HG03039 (cell line): ENCODE data around the gene SLC6A2.
"Not testable (repeated sequence)": the region's sequence is repeated elsewhere in the genome, so short reads cannot be mapped to it uniquely, and the experiment has no call there.

Experiments used
- ATAC-seq: cut with Tn5 transposase; IDR thresholded peaks from one replicate; pipeline ENCODE4 v1.9.1; 2021; ENCODE audit warnings: mild to moderate bottlenecking, moderate library complexity; ENCODE audit not compliant: unreplicated experiment

Gene SLC6A2

DNA sequence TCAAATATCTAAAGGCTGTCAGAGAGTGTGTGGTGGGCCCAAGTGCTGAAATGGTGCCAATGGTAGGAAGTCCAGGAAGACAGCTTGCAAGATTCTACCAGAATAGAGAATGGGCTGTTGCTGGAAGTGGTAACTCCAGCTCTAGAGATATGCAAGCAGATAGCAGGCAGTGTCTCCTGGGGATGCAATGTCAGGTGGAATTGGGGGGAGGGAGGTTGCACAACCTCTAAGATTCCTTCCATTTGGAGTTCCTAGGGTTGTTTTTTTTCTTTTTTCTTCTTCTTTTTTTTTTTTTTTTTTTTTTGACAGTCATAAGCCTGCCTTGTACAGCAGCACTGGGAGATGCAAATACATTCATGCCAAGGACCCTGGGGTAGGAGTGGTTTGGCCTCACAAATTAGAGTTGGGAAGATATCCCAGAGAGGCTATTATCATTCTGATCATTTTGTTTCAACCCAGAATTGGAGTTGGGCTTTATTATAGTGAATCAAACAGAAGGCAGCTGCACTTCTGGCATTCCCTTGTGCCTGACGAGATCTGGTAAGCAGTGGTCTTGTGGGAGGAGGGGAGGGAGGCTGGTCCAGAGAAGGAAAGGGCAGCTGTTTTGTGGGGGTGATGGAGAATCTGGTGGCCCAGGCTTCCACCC lies 51.1 kb downstream of the SLC6A2 start:
- no peak for ATAC-seq

- ATAC-seq = no peak
Observed at GRCh38 chr16:55709801-55710200, 54.0 kb downstream of the SLC6A2 start.

DNA sequence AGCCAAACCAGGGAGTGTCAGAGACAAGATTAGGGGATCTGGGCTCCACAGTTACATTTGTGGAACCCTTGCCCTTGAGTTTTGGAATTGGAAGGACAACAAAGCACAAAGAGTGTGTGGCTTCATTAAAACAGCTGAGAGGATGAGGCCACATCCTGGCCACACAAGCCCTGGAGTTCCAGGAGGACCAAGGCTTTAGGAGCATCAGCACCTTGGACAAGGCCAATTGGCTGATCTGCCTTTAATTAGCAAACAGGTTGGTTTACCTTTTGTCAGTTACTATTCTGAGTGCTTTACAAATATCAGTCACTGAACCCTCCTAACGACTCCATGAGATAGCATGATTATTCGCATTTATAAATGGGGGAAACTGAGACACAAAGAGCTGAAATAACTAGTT lies 54.7 kb downstream of the SLC6A2 start:
- ATAC-seq = no peak

GRCh38 chr16:55711959-55712876 lies 56.4 kb downstream of the SLC6A2 start:
- no peak for ATAC-seq

GRCh38 chr16:55713103-55713502 lies 57.3 kb downstream of the SLC6A2 start:
- ATAC-seq = no peak

DNA sequence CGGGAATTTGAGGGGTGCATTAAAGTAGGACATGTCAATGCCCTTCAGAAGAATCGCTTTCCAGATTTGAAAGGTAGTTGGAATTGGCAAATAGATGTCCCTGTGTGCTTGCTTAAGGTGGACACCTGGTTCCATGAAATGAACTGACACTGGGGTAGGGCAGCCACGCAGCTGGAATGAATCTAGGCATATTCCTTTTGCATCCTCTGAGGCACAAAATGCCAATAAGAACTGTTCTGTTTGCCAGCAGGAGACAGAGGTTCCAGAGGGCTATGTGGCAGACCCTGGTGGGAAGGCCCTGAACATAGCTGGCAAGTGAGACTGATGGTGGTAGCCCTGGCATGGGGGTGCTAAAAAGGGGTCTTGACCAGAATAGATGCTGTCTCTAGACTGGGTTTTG lies 61.5 kb downstream of the SLC6A2 start:
- ATAC-seq = no peak

GRCh38 chr16:55725055-55725777 lies 69.4 kb downstream of the SLC6A2 start:
- ATAC-seq = no peak

DNA sequence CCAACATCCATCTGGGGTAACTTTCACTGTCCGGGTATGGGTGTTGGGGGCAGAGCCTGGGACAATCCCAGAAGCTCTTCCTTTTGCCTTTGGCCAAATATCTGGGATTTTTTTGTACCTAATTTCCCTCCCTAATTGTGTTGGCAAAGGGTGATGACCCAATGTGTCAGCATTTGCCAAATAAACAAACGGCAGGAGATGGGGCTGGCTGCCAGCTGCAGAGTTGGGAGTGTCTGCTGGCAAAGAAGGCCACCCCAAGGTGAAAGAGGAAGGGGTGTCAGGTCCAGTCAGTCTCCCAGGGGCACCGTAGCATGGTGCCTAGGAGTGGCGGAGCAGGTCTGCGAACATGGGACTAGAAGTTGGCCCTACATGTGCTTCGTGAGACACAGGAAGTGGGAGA lies 73.0 kb downstream of the SLC6A2 start:
- ATAC-seq = no peak

- no peak for ATAC-seq
Observed at GRCh38 chr16:55730115-55730514, 74.3 kb downstream of the SLC6A2 start.

DNA sequence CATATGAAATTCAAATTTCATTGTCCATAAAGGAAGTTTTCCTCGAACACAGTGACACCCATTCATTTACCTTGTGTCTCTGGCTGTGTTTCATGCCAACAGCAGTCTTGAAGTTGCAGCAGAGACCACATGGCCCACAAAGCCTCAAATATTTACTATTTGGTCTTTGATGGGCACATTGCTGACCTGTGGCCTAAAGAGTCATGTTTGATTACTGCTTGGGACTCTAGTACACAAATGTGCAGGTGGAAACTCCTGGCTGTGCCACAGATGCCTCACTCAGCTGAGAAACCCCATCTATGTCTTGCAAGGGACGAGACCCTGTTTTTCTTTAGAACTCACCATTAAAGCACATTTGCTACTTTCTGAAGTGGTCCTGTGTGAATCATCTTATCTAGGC lies 76.7 kb downstream of the SLC6A2 start:
- ATAC-seq = no peak

- no peak for ATAC-seq
Observed at GRCh38 chr16:55734665-55735064, 78.9 kb downstream of the SLC6A2 start.

GRCh38 chr16:55735120-55735781 lies 79.5 kb downstream of the SLC6A2 start:
- no peak for ATAC-seq

- ATAC-seq = no peak
Observed at GRCh38 chr16:55736671-55737070, 80.9 kb downstream of the SLC6A2 start.

DNA sequence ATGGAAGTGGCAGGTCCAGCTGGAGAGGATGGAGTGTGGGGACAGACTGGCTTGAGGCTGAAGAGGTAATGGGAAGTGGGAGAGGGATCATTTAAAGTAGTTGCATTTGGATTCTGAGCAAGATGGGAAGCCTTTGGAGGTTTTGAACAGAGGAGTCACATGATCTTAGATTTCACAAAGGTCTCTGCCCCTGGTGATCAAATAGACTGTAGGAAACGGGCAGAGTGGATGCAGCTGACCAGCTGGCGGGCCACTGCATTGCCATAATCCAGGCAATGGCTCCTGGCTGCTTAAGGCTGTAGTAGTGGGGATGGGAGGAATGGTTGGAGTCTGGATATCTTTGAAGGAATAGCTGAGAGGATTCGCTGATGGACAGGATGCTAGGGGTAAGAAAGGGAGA lies 81.5 kb downstream of the SLC6A2 start:
- no peak for ATAC-seq

GRCh38 chr16:55737966-55738365 lies 82.2 kb downstream of the SLC6A2 start:
- ATAC-seq = no peak

GRCh38 chr16:55746081-55746480 lies 90.3 kb downstream of the SLC6A2 start:
- ATAC-seq = no peak

GRCh38 chr16:55747785-55748184 lies 92.0 kb downstream of the SLC6A2 start:
- no peak for ATAC-seq

- not testable (repeated sequence) for ATAC-seq
Observed at GRCh38 chr16:55752465-55753144, 96.8 kb downstream of the SLC6A2 start.

DNA sequence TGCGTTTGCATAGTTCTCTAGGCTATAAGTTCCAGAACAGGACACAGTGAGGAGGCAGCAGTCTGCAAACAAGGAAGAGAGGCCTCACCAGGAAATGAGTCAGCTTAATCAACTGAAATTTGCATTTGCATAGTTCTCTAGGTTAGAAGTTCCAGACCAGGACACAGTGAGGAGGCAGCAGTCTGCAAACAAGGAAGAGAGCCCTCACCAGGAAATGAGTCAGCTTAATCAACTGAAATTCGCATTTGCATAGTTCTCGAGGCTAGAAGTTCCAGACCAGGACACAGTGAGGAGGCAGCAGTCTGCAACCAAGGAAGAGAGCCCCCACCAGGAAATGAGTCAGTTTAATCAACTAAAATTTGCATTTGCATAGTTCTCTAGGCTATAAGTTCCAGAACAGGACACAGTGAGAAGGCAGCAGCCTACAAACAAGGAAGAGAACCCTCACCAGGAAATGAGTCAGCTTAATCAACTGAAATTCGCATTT lies 97.4 kb downstream of the SLC6A2 start:
- ATAC-seq = not testable (repeated sequence)
